DND-41 (cell line): ENCODE data around the gene PDE4D.

Experiments used
- CTCF ChIP-seq: IDR thresholded peaks from 2 replicates; pipeline ENCODE4 v1.5.1; 2012; ENCODE audit warnings: borderline replicate concordance, low read length, moderate library complexity, mild to moderate bottlenecking; ENCODE audit not compliant: poor library complexity, severe bottlenecking; ENCODE audit errors: extremely low read depth
- EZH2 ChIP-seq: IDR thresholded peaks from 3 replicates; pipeline ENCODE4 v1.6.1; 2012; ENCODE audit warnings: borderline replicate concordance, low read depth, mild to moderate bottlenecking, moderate library complexity, low read length, inconsistent platforms; ENCODE audit not compliant: severe bottlenecking

- TF ChIP-seq EZH2 (no peak), CTCF (no peak)
These were observed 699.8 kb downstream of the PDE4D start for GRCh38 chr5:59193616-59194319.
